Suprapubic skin (tissue), 4 donors: ENCODE results near the gene METTL15. TPM values are rescaled to one million over a fixed set of nuclear protein-coding genes. Genes with fewer than 3 reads are reported as not detected.

Source experiments
- DNase-seq, 2 donors: peaks; one replicate each; pipeline ENCODE4 v3.0.0-alpha.2; 2019; ENCODE audit warnings: low spot score in 2 of 2
- H3K27ac ChIP-seq: fragments of 200-600 bp; sonication (generic); one replicate; pipeline ENCODE4 v1.5.1; 2019
- H3K27me3 ChIP-seq: fragments of 200-600 bp; sonication (generic); one replicate; pipeline ENCODE4 v1.5.1; 2019
- H3K36me3 ChIP-seq: fragments of 200-600 bp; sonication (generic); one replicate; pipeline ENCODE4 v1.5.1; 2019
- H3K4me1 ChIP-seq: fragments of 200-600 bp; sonication (generic); one replicate; pipeline ENCODE4 v1.5.1; 2019
- H3K4me3 ChIP-seq: fragments of 200-600 bp; sonication (generic); one replicate; pipeline ENCODE4 v1.5.1; 2019; ENCODE audit warnings: mild to moderate bottlenecking
- H3K9me3 ChIP-seq: fragments of 200-600 bp; sonication (generic); one replicate; pipeline ENCODE4 v1.5.1; 2019
- EP300 ChIP-seq: sonication (generic); formaldehyde crosslinking; IDR thresholded peaks from one replicate; pipeline ENCODE4 v1.6.1; 2017; ENCODE audit warnings: antibody characterized with exemption
- POLR2A ChIP-seq, 2 donors: fragments of 450-650 bp; IDR thresholded peaks; one replicate each; pipeline ENCODE4 v1.6.1; 2017; ENCODE audit warnings: antibody characterized with exemption in 2 of 2, mild to moderate bottlenecking in 2 of 2, moderate library complexity in 2 of 2
- POLR2AphosphoS5 ChIP-seq, 3 donors: sonication (generic); formaldehyde crosslinking; IDR thresholded peaks; one replicate each; pipeline ENCODE4 v1.6.1; 2017; ENCODE audit warnings: antibody characterized with exemption in 3 of 3
- WGBS: methylation state at CpG from one replicate; pipeline ENCODE4 v1.1.5; 2018; 5-methylcytosine and 5-hydroxymethylcytosine counted together
- total RNA-seq, 4 donors: library from RNA; depleted of rRNA; stranded (reverse); fragments of >200 nt; gene quantifications; one replicate each; pipeline ENCODE4 v1.1.0, GENCODE V29; 2016
- TF ChIP-seq, protein P1 (sequence below), 2 donors: fragments of 200-600 bp in 1 of 2; fragments of 450-650 bp in 1 of 2; sonication (generic) in 1 of 2; IDR thresholded peaks; one replicate each; pipeline ENCODE4 v1.5.1; 2016 to 2019; ENCODE audit warnings: antibody characterized with exemption in 2 of 2, mild to moderate bottlenecking in 1 of 2, moderate library complexity in 1 of 2

METTL15 gene
- total RNA-seq: 10 to 100 TPM in 3 of 4 donors, 1 to 10 TPM in 1; 6.4 to 16.1 (median 10.2) TPM

- DNase-seq: peak; percentile 100
- H3K27me3 ChIP-seq: no peaks in the 10 kb centered on the region
- H3K9me3 ChIP-seq: no peaks in the 10 kb centered on the region
- no peaks in the 10 kb centered on the region for H3K36me3 ChIP-seq
- peak within 1 kb of the TSS; percentile 64 for H3K4me3 ChIP-seq
- TF ChIP-seq POLR2AphosphoS5 (IDR thresholded peaks at IDR 0.05) (peak in 2 of 3 donors; percentile 71 to 93), EP300 (no peak), POLR2A (IDR thresholded peaks at IDR 0.05) (peak in 1 of 2 donors; percentile 57)
- TF ChIP-seq, protein P1, sequence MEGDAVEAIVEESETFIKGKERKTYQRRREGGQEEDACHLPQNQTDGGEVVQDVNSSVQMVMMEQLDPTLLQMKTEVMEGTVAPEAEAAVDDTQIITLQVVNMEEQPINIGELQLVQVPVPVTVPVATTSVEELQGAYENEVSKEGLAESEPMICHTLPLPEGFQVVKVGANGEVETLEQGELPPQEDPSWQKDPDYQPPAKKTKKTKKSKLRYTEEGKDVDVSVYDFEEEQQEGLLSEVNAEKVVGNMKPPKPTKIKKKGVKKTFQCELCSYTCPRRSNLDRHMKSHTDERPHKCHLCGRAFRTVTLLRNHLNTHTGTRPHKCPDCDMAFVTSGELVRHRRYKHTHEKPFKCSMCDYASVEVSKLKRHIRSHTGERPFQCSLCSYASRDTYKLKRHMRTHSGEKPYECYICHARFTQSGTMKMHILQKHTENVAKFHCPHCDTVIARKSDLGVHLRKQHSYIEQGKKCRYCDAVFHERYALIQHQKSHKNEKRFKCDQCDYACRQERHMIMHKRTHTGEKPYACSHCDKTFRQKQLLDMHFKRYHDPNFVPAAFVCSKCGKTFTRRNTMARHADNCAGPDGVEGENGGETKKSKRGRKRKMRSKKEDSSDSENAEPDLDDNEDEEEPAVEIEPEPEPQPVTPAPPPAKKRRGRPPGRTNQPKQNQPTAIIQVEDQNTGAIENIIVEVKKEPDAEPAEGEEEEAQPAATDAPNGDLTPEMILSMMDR (IDR thresholded peaks at IDR 0.05): no peak
- peak within 1 kb of the TSS; percentile 81 for H3K27ac ChIP-seq
- under 1% methylated on average over 25 of the region's 38 CpGs for WGBS
- H3K4me1 ChIP-seq: peaks cover 41% of the 10 kb centered on the region
Observed at GRCh38 chr11:28107750-28108618, at the start of gene METTL15, which contains the start of gene KIF18A. TSS of gene METTL15 (plus strand) at chr11:28108388. CDS start at chr11:28113335, 4,947 bp downstream. TSS of gene KIF18A (minus strand) at chr11:28108156. CDS start at chr11:28097947, 10,209 bp downstream.

DNA sequence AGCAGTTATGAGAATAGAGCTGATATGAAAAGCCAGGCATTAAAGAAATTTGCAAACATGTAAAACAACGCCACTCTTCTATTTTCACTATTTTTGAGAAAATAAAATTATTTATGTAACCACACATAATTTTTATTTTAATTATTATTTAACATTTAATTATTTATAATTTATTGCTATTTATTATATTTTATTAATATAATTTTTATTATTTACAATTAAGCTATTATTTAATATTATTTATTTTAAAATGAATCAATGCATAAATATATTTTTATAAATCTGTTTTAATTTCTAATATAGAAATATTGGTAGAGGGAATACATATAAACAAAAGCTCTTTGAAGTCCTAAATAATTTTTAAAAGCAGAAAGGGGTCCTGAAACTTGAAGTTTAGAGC lies 36.9 kb upstream of the METTL15 start:
- no peak for DNase-seq
- Histone ChIP-seq H3K4me3 (no peak overlapping the region), H3K27me3 (no peaks in the 10 kb centered on the region), H3K36me3 (no peaks in the 10 kb centered on the region), H3K4me1 (no peaks in the 10 kb centered on the region), H3K27ac (no peak overlapping the region), H3K9me3 (no peaks in the 10 kb centered on the region)
- TF ChIP-seq, protein P1 (IDR thresholded peaks at IDR 0.05): no peak
- TF ChIP-seq POLR2AphosphoS5 (IDR thresholded peaks at IDR 0.05): no peak
- no peak for TF ChIP-seq POLR2A (IDR thresholded peaks at IDR 0.05)
- TF ChIP-seq EP300: no peak
- WGBS: 98% methylated on average over 1 of the region's 1 CpG

DNA sequence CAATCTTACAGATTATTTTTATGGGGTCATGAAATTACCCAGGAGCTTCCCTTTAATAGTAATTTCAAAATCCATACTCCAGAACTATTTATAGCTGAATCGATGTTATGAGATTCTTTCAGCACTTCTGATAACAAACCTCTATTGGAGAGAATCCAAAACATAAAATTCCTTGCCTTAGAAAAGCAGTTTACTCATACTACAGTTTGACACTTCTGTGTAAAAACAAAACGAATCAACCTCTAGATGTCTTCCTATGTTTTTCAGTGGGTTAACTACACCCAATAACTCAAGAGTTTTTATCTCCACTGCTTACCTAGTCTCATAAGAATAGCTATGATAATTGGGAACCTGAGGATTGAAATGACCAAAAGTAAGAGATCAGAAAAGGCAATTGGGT lies 35.9 kb upstream of the METTL15 start:
- Histone ChIP-seq H3K36me3 (no peaks in the 10 kb centered on the region), H3K27me3 (no peaks in the 10 kb centered on the region), H3K4me1 (no peaks in the 10 kb centered on the region), H3K27ac (no peak overlapping the region), H3K4me3 (no peak overlapping the region), H3K9me3 (no peaks in the 10 kb centered on the region)
- 49% methylated on average over 2 of the region's 2 CpGs for whole genome bisulfite sequencing
- DNase-seq: no peak
- no peak for TF ChIP-seq EP300
- TF ChIP-seq POLR2AphosphoS5 (IDR thresholded peaks at IDR 0.05): no peak
- TF ChIP-seq, protein P1 (IDR thresholded peaks at IDR 0.05): no peak
- no peak for TF ChIP-seq POLR2A (IDR thresholded peaks at IDR 0.05)

GRCh38 chr11:28077521-28077920 lies 30.7 kb upstream of the METTL15 start:
- H3K27ac ChIP-seq: no peak overlapping the region
- no peaks in the 10 kb centered on the region for H3K27me3 ChIP-seq
- no peaks in the 10 kb centered on the region for H3K4me1 ChIP-seq
- TF ChIP-seq EP300: no peak
- TF ChIP-seq, protein P1 (IDR thresholded peaks at IDR 0.05): no peak
- TF ChIP-seq POLR2AphosphoS5 (IDR thresholded peaks at IDR 0.05): no peak
- TF ChIP-seq POLR2A (IDR thresholded peaks at IDR 0.05): no peak
- no peaks in the 10 kb centered on the region for H3K36me3 ChIP-seq
- 90% methylated on average over 3 of the region's 3 CpGs for WGBS
- DNase-seq: no peak
- no peaks in the 10 kb centered on the region for H3K9me3 ChIP-seq
- no peak overlapping the region for H3K4me3 ChIP-seq

DNA sequence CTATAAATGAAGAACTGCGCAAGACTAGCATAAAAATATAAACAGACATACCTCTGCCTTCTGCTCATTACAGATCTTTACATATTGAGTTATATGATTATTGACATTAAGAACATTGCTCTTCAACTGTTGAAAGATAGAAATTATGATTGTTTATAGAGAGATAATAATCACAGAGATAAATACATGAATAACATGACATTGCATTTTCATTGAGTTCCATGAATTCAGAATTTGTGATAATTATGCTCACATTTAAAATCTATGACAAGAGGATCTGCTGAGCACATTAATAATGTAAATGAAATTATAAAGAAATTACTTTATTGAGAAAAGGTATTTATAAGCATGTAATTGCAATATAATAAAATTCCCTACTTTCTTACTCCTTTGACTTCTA lies 25.1 kb upstream of the METTL15 start:
- DNase-seq: no peak
- 98% methylated on average over 1 of the region's 1 CpG for WGBS
- no peak overlapping the region for H3K27ac ChIP-seq
- H3K4me3 ChIP-seq: no peak overlapping the region
- no peaks in the 10 kb centered on the region for H3K9me3 ChIP-seq
- H3K4me1 ChIP-seq: no peaks in the 10 kb centered on the region
- TF ChIP-seq, protein P1 (IDR thresholded peaks at IDR 0.05): no peak
- TF ChIP-seq POLR2AphosphoS5 (IDR thresholded peaks at IDR 0.05) (no peak), POLR2A (IDR thresholded peaks at IDR 0.05) (no peak), EP300 (no peak)
- H3K27me3 ChIP-seq: no peaks in the 10 kb centered on the region
- no peaks in the 10 kb centered on the region for H3K36me3 ChIP-seq
